ENCODE measurements around the gene IDH3B. TPM values are rescaled to one million over a fixed set of nuclear protein-coding genes. Genes with fewer than 3 reads are reported as not detected.
A peak's percentile ranks its signal among the peaks of the same experiment; 100 is the strongest.

The IDH3B gene
- 10 to 100 TPM; 58.8 to 89.2 TPM for polyA plus RNA-seq

DNA sequence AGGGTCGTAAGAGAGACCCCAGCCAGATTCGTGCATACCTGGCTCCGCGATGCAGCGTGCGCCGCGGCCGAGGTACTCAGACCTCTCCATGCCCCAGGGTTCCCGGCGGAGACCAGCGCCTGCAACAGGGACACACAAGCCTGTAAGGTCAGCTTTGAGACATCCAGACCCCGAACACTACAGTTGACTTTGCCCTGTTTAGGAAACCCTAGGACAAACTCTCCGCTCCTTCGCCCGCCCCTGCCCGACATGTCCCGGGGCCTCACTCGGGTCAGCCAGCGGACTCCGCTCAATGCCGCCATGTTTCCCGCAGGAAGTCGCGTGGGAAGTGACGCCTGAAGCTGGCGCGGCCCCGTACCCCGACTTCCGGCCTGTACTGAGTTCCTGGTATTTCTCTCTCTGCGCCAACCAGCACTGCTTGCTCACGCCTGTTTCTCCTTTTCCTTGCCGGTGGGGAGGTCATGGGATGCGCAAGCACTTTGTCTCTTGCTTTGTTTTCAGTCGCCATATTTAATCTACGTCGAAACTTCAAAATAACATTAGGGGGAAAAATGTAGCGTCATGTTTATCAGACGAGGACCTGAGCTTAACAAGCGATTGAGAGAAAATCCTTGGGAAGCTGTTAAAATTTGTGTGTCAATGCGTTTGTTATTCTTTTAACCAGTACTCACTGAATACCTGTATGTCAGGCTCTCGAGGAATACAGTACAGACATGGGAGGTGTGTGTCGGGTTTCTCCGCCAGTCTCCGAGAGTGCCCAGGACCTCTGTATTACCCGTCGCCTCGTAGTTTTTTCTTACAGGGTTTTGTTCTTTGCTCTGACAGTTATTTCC is at the start of gene IDH3B:
IDH3B (minus strand) TSS at position 330 of the 833 bp plus-strand sequence; CDS start at position 302, 28 bp downstream.
- H3K9me3 ChIP-seq (ENCODE audit: control insufficient read depth in 2 of 2, insufficient read depth in 1 of 2, low read depth in 1 of 2, low read length in 1 of 2): no peaks in the 10 kb centered on the region
- WGBS, 2 donors: 5 to 8% methylated on average over 49 of the region's 49 CpGs
- peaks cover 0 to 6% of the 10 kb centered on the region in 2 donors for H3K4me1 ChIP-seq (ENCODE audit: control insufficient read depth in 2 of 2, insufficient read depth in 2 of 2, low read length in 1 of 2)

DNA sequence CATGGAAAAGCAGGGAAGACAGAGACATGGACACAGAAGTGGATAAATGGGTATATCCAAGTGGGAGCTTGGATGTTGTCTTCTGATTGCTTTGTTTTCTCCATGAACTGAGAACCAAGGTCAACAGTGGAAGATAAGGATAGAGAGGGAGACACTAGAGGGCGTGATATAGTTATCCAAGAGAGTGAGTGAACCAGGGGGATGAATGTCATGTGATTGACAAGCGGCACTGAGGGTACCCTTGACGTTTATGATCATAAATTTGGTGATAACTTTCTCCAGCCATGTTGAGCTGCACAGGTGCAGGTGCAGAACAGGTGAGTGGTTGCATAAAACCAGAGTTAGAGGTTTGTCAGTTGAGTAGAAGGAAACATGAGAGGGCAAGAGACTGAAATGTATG is 49.3 kb upstream of the IDH3B start:
- no peak overlapping the region for H3K4me3 ChIP-seq (ENCODE audit: low read depth in 1 of 2, low read length in 2 of 2)
- no peaks in the 10 kb centered on the region for H3K27me3 ChIP-seq (ENCODE audit: control insufficient read depth in 1 of 2, insufficient read depth in 2 of 2, low read length in 2 of 2)
- 12 to 24% methylated on average over 3 of the region's 3 CpGs for WGBS, 2 donors
- no peak overlapping the region for H3K27ac ChIP-seq (ENCODE audit: low read depth in 2 of 2, low read length in 1 of 2)
- H3K9me3 ChIP-seq (ENCODE audit: control insufficient read depth in 2 of 2, insufficient read depth in 1 of 2, low read depth in 1 of 2, low read length in 1 of 2): no peaks in the 10 kb centered on the region
- no peaks in the 10 kb centered on the region for H3K4me1 ChIP-seq (ENCODE audit: control insufficient read depth in 2 of 2, insufficient read depth in 2 of 2, low read length in 1 of 2)
- H3K36me3 ChIP-seq (ENCODE audit: control insufficient read depth in 2 of 2, insufficient read depth in 2 of 2, low read length in 1 of 2): no peaks in the 10 kb centered on the region

More for the DNA sequence above, at the start of gene IDH3B:
- Histone ChIP-seq H3K27me3 (ENCODE audit: control insufficient read depth in 1 of 2, insufficient read depth in 2 of 2, low read length in 2 of 2) (peaks cover 0 to 3% of the 10 kb centered on the region in 2 donors), H3K27ac (ENCODE audit: low read depth in 2 of 2, low read length in 1 of 2) (peak within 1 kb of the TSS; percentile 75 to 92), H3K4me3 (ENCODE audit: low read depth in 1 of 2, low read length in 2 of 2) (peak within 1 kb of the TSS; percentile 65 to 98), H3K36me3 (ENCODE audit: control insufficient read depth in 2 of 2, insufficient read depth in 2 of 2, low read length in 1 of 2) (peaks cover 10 to 18% of the 10 kb centered on the region in 2 donors)

DNA sequence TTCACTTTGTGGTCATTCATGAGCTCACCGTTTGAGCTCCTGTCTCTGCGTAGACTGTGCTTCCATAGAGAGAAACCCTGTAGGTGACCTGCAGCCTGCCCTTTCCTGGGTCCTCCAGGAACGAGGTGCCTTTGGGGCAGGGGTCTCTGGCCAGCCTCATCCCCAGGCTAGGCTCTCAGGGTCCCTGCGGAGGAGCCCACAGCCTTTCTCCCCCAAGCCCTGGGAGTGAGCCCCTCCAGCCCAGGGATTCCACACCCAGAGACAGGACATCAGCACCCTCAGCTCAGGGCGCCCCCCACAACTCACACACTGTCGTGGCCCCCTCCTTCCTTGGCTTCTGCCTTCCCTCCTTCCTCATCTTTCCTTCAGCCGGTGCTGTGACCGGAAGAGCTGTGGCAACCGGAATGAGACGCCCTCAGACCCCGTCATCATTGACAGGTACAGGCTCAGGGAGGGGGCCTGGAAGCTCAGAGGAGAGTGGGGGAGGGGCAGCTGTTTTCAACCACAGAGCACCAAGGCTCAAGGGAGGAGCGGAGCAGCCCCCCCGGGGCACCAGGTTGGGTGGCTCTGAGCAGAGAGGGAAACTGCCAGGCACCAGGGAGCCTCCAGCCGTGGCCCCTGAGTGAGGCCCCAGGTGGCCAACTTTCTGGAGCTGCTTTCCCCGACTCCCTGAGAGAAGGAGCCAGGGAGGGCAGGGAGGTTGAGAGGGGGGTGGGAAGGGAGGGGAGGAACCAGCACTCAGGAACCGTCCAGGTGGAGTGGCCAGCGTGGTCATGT is 45.4 kb upstream of the IDH3B start:
- Histone ChIP-seq H3K4me1 (ENCODE audit: control insufficient read depth in 2 of 2, insufficient read depth in 2 of 2, low read length in 1 of 2) (peaks cover 0 to 3% of the 10 kb centered on the region in 2 donors), H3K9me3 (ENCODE audit: control insufficient read depth in 2 of 2, insufficient read depth in 1 of 2, low read depth in 1 of 2, low read length in 1 of 2) (no peaks in the 10 kb centered on the region), H3K36me3 (ENCODE audit: control insufficient read depth in 2 of 2, insufficient read depth in 2 of 2, low read length in 1 of 2) (no peaks in the 10 kb centered on the region), H3K27me3 (ENCODE audit: control insufficient read depth in 1 of 2, insufficient read depth in 2 of 2, low read length in 2 of 2) (no peaks in the 10 kb centered on the region), H3K4me3 (ENCODE audit: low read depth in 1 of 2, low read length in 2 of 2) (no peak overlapping the region), H3K27ac (ENCODE audit: low read depth in 2 of 2, low read length in 1 of 2) (no peak overlapping the region)
- 65 to 72% methylated on average over 17 of the region's 17 CpGs for WGBS, 2 donors

DNA sequence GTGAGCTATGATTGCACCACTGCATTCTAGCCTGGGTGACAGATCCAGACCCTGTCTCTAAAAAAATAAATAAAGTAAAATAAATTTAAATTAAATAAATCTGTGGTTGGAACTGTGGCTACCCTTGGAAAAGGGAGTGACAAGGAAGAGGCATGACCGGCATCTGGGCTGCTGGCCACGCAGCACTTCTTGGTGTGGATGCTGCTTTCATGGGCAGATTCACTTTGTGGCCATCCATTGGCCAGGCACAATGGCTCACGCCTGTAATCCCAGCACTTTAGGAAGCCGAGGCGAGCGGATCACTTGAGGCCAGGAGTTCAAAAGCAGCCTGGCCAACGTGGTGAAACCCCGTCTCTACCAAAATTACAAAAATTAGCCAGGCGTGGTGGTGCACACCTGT is 44.6 kb upstream of the IDH3B start:
- 83 to 89% methylated on average over 9 of the region's 9 CpGs for WGBS, 2 donors
- H3K9me3 ChIP-seq (ENCODE audit: control insufficient read depth in 2 of 2, insufficient read depth in 1 of 2, low read depth in 1 of 2, low read length in 1 of 2): no peaks in the 10 kb centered on the region
- H3K36me3 ChIP-seq (ENCODE audit: control insufficient read depth in 2 of 2, insufficient read depth in 2 of 2, low read length in 1 of 2): no peaks in the 10 kb centered on the region
- H3K4me1 ChIP-seq (ENCODE audit: control insufficient read depth in 2 of 2, insufficient read depth in 2 of 2, low read length in 1 of 2): peaks cover 0 to 3% of the 10 kb centered on the region in 2 donors
- no peaks in the 10 kb centered on the region for H3K27me3 ChIP-seq (ENCODE audit: control insufficient read depth in 1 of 2, insufficient read depth in 2 of 2, low read length in 2 of 2)
- no peak overlapping the region for H3K27ac ChIP-seq (ENCODE audit: low read depth in 2 of 2, low read length in 1 of 2)
- no peak overlapping the region for H3K4me3 ChIP-seq (ENCODE audit: low read depth in 1 of 2, low read length in 2 of 2)

DNA sequence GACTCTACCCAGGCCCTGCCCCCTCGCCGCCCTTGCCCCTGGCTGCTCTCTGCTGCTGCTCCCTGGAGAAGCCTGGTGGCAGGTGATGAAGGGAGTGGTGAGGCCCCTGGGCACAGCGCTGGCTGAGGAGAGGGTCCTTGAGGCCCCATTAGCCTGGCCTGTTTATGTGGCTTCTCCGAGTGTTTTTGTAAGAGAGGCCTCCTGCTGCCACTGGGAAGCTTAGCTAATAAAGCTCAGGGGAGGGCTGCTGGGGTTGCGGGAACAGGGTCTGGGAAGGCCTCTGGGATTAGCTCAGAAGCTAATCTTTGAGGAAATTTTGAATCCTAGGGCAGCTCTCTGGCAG is 44.0 kb upstream of the IDH3B start:
- Histone ChIP-seq H3K27ac (ENCODE audit: low read depth in 2 of 2, low read length in 1 of 2) (no peak overlapping the region), H3K36me3 (ENCODE audit: control insufficient read depth in 2 of 2, insufficient read depth in 2 of 2, low read length in 1 of 2) (no peaks in the 10 kb centered on the region), H3K4me3 (ENCODE audit: low read depth in 1 of 2, low read length in 2 of 2) (no peak overlapping the region), H3K4me1 (ENCODE audit: control insufficient read depth in 2 of 2, insufficient read depth in 2 of 2, low read length in 1 of 2) (peaks cover 0 to 3% of the 10 kb centered on the region in 2 donors), H3K27me3 (ENCODE audit: control insufficient read depth in 1 of 2, insufficient read depth in 2 of 2, low read length in 2 of 2) (no peaks in the 10 kb centered on the region), H3K9me3 (ENCODE audit: control insufficient read depth in 2 of 2, insufficient read depth in 1 of 2, low read depth in 1 of 2, low read length in 1 of 2) (no peaks in the 10 kb centered on the region)
- whole genome bisulfite sequencing, 2 donors: 84 to 91% methylated on average over 5 of the region's 5 CpGs

DNA sequence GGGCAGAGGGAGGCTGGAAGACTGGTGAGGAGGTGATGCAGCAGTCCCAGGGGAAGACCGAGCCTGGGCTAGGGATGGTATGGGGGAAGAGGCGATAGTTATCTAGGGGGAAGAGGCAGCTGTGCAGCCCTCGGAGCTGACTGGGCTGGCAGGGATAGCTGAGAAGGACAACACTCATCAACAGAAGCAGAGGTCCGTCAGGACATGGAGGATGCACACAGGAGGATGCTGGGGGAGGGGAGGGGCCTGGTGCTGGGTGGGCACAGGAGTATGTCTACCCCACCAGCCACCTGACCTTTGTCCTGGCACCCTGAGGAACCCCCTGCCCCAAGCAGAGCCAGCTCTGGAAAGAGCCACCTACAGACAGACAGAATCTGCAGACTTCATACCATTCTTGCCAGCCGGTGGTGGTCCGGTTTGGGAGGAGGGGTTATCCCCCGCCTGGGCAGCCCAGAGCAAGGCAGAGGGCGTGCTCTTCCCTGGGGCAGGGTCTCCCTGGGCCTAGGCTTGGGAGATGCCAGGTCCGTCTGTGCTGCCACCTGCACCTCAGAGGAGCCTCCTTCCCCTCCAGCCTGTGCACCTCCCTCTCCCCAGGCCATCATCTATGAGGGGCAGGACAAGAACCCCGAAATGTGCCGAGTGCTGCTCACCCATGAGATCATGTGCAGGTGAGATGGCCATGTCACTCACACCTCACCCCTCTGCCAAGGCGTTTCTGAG is 43.5 kb upstream of the IDH3B start:
- Histone ChIP-seq H3K4me1 (ENCODE audit: control insufficient read depth in 2 of 2, insufficient read depth in 2 of 2, low read length in 1 of 2) (peaks cover 0 to 3% of the 10 kb centered on the region in 2 donors), H3K4me3 (ENCODE audit: low read depth in 1 of 2, low read length in 2 of 2) (no peak overlapping the region), H3K27ac (ENCODE audit: low read depth in 2 of 2, low read length in 1 of 2) (no peak overlapping the region), H3K36me3 (ENCODE audit: control insufficient read depth in 2 of 2, insufficient read depth in 2 of 2, low read length in 1 of 2) (no peaks in the 10 kb centered on the region), H3K9me3 (ENCODE audit: control insufficient read depth in 2 of 2, insufficient read depth in 1 of 2, low read depth in 1 of 2, low read length in 1 of 2) (no peaks in the 10 kb centered on the region), H3K27me3 (ENCODE audit: control insufficient read depth in 1 of 2, insufficient read depth in 2 of 2, low read length in 2 of 2) (no peaks in the 10 kb centered on the region)
- WGBS, 2 donors: 80 to 81% methylated on average over 12 of the region's 12 CpGs

DNA sequence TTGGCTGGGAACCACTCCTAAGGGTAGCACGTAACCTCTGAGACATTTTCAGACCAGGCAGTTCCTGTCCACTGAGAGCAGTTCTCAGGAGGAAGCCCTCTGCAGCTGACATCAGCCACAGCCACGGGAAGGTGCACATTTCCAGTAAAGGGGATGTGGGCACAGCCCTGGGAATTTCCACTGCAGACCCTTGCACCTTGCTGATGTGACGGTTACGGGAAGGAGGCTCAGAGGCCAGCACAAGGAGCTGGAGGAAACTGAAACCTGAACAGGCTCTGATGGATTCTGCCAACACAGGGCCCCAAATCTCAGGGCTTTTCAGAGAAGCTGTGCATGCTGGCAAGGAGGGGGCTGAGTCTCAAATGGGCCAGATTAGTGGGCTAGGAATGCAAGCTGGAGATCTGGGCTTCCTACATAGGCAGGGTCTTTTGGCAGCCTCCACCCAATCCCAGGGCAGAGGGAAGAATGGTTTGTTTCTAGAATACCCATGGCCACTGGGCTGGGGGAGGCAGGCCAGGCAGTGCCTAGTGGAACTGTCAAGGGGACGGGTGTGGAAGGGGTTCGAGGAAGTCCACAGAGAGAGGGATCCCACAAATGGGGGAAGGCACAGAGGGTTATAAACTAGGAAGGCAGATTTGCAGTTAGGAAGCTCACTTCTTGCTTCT is 42.8 kb upstream of the IDH3B start:
- no peaks in the 10 kb centered on the region for H3K9me3 ChIP-seq (ENCODE audit: control insufficient read depth in 2 of 2, insufficient read depth in 1 of 2, low read depth in 1 of 2, low read length in 1 of 2)
- 76% methylated on average over 6 of the region's 6 CpGs for WGBS, 2 donors
- no peaks in the 10 kb centered on the region for H3K27me3 ChIP-seq (ENCODE audit: control insufficient read depth in 1 of 2, insufficient read depth in 2 of 2, low read length in 2 of 2)
- peaks cover 0 to 3% of the 10 kb centered on the region in 2 donors for H3K4me1 ChIP-seq (ENCODE audit: control insufficient read depth in 2 of 2, insufficient read depth in 2 of 2, low read length in 1 of 2)
- no peaks in the 10 kb centered on the region for H3K36me3 ChIP-seq (ENCODE audit: control insufficient read depth in 2 of 2, insufficient read depth in 2 of 2, low read length in 1 of 2)
- H3K27ac ChIP-seq (ENCODE audit: low read depth in 2 of 2, low read length in 1 of 2): no peak overlapping the region
- H3K4me3 ChIP-seq (ENCODE audit: low read depth in 1 of 2, low read length in 2 of 2): no peak overlapping the region

DNA sequence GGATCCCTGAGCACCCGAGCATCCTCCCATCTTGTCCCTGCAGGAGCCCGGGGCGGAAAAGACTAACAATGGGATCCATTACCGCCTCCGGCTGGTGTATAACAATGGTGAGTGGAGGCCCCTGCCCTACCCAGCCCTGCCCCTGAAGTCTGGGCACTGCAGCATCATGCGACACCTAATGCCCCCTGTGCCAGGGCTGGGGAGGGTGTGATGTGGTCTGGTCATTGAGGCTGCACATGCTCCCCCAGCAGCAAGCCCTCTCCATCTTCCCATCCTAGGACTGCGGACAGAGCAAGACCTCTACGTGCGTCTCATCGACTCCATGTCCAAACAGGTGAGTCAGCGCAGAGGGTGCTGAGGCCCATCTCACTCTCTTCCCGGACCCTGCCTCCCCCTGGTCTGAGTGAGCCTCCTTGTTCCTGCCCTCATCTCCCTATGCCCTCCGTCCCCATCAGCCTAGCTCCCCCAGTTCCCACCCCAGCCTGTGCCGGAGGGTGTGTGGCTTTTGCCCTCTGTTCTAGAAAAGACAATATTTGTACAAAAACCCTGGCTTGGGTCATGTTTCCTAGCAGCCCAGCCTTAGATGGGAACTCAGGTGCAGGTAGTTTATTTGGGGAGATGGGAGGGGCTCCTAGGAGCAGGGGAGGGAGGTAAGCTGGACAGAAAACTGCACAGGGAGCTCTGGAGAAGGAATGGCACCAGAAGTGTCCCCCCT is 42.1 kb upstream of the IDH3B start:
- no peak overlapping the region for H3K27ac ChIP-seq (ENCODE audit: low read depth in 2 of 2, low read length in 1 of 2)
- peaks cover 0 to 3% of the 10 kb centered on the region in 2 donors for H3K4me1 ChIP-seq (ENCODE audit: control insufficient read depth in 2 of 2, insufficient read depth in 2 of 2, low read length in 1 of 2)
- H3K9me3 ChIP-seq (ENCODE audit: control insufficient read depth in 2 of 2, insufficient read depth in 1 of 2, low read depth in 1 of 2, low read length in 1 of 2): no peaks in the 10 kb centered on the region
- H3K27me3 ChIP-seq (ENCODE audit: control insufficient read depth in 1 of 2, insufficient read depth in 2 of 2, low read length in 2 of 2): no peaks in the 10 kb centered on the region
- WGBS, 2 donors: 85 to 90% methylated on average over 14 of the region's 14 CpGs
- H3K36me3 ChIP-seq (ENCODE audit: control insufficient read depth in 2 of 2, insufficient read depth in 2 of 2, low read length in 1 of 2): no peaks in the 10 kb centered on the region
- H3K4me3 ChIP-seq (ENCODE audit: low read depth in 1 of 2, low read length in 2 of 2): no peak overlapping the region
